Chondrocyte (in vitro differentiated cells): Measurements from ENCODE around the gene TRIM56. TPM values are rescaled to one million over a fixed set of nuclear protein-coding genes. Genes with fewer than 3 reads are reported as not detected.

Experiments
- DNase-seq: peaks from one replicate; pipeline ENCODE4 v3.0.0; 2021; ENCODE audit warnings: mixed read lengths, low spot score
- H3K27ac Mint-ChIP-seq: one replicate; pipeline ENCODE4 v1.8.0; 2021; ENCODE audit warnings: mild to moderate bottlenecking, moderate library complexity, mixed read lengths; ENCODE audit not compliant: unreplicated experiment
- H3K27me3 Mint-ChIP-seq: 2 replicates; pipeline ENCODE4 v1.8.0; 2021; ENCODE audit warnings: low read depth, mixed read lengths
- H3K36me3 Mint-ChIP-seq: 2 replicates; pipeline ENCODE4 v1.8.0; 2021; ENCODE audit warnings: low read depth, mixed read lengths
- H3K4me1 Mint-ChIP-seq: 2 replicates; pipeline ENCODE4 v1.8.0; 2021; ENCODE audit warnings: low read depth, mild to moderate bottlenecking, mixed read lengths
- H3K4me3 Mint-ChIP-seq: one replicate; pipeline ENCODE4 v1.8.0; 2021; ENCODE audit warnings: mild to moderate bottlenecking, moderate library complexity, mixed read lengths; ENCODE audit not compliant: unreplicated experiment
- H3K9me3 Mint-ChIP-seq: 2 replicates; pipeline ENCODE4 v1.8.0; 2021; ENCODE audit warnings: low read depth, mixed read lengths
- CTCF ChIP-seq: fragments of 200-600 bp; sonication (generic); IDR thresholded peaks from 2 replicates; pipeline ENCODE4 v1.5.0; 2021; ENCODE audit warnings: antibody characterized with exemption, mild to moderate bottlenecking, moderate library complexity
- total RNA-seq: library from RNA; stranded (reverse); gene quantifications from 3 replicates; pipeline ENCODE4 v1.2.1, GENCODE V29; 2021

Gene TRIM56
- total RNA-seq, 1 donor from 2014 or later, result 30.4 TPM

GRCh38 chr7:101094791-101095375 is 9.6 kb downstream of the TRIM56 start:
- no peaks in the 10 kb centered on the region for H3K27me3 Mint-ChIP-seq
- H3K4me1 Mint-ChIP-seq, result peaks cover 69% of the 10 kb centered on the region
- H3K27ac Mint-ChIP-seq, result peak overlapping the region; percentile 92
- DNase-seq, result no peak
- H3K36me3 Mint-ChIP-seq, result peaks cover 6% of the 10 kb centered on the region
- no peak overlapping the region for H3K4me3 Mint-ChIP-seq
- no peaks in the 10 kb centered on the region for H3K9me3 Mint-ChIP-seq
- TF ChIP-seq CTCF, result peak; percentile 84

- no peak overlapping the region for H3K27ac Mint-ChIP-seq
These were observed 11.2 kb downstream of the TRIM56 start for GRCh38 chr7:101096331-101096956.

GRCh38 chr7:101096957-101097347 is 11.7 kb downstream of the TRIM56 start:
- H3K4me3 Mint-ChIP-seq, result no peak overlapping the region
- H3K9me3 Mint-ChIP-seq, result no peaks in the 10 kb centered on the region
- no peak for DNase-seq
- TF ChIP-seq CTCF, result no peak
- peaks cover 80% of the 10 kb centered on the region for H3K4me1 Mint-ChIP-seq
- H3K27ac Mint-ChIP-seq, result no peak overlapping the region
- H3K27me3 Mint-ChIP-seq, result no peaks in the 10 kb centered on the region
- no peaks in the 10 kb centered on the region for H3K36me3 Mint-ChIP-seq

More at GRCh38 chr7:101096331-101096956, 11.2 kb downstream of the TRIM56 start:
- H3K27me3 Mint-ChIP-seq, result no peaks in the 10 kb centered on the region
- H3K36me3 Mint-ChIP-seq, result no peaks in the 10 kb centered on the region
- no peaks in the 10 kb centered on the region for H3K9me3 Mint-ChIP-seq
- peaks cover 79% of the 10 kb centered on the region for H3K4me1 Mint-ChIP-seq
- DNase-seq, result no peak
- H3K4me3 Mint-ChIP-seq, result no peak overlapping the region
- no peak for TF ChIP-seq CTCF

- H3K27me3 Mint-ChIP-seq, result no peaks in the 10 kb centered on the region
- H3K4me1 Mint-ChIP-seq, result peaks cover 82% of the 10 kb centered on the region
- H3K9me3 Mint-ChIP-seq, result no peaks in the 10 kb centered on the region
- no peaks in the 10 kb centered on the region for H3K36me3 Mint-ChIP-seq
- no peak for TF ChIP-seq CTCF
- H3K4me3 Mint-ChIP-seq, result no peak overlapping the region
- DNase-seq, result no peak
- H3K27ac Mint-ChIP-seq, result peak overlapping the region; percentile 52
These were observed 12.3 kb downstream of the TRIM56 start for GRCh38 chr7:101097561-101097960.

- no peak for TF ChIP-seq CTCF
- peak overlapping the region; percentile 35 for H3K4me3 Mint-ChIP-seq
- peak; percentile 98 for DNase-seq
- H3K9me3 Mint-ChIP-seq, result no peaks in the 10 kb centered on the region
- peaks cover 82% of the 10 kb centered on the region for H3K4me1 Mint-ChIP-seq
- H3K36me3 Mint-ChIP-seq, result no peaks in the 10 kb centered on the region
- peak overlapping the region; percentile 99 for H3K27ac Mint-ChIP-seq
- no peaks in the 10 kb centered on the region for H3K27me3 Mint-ChIP-seq
These were observed 14.9 kb downstream of the TRIM56 start for GRCh38 chr7:101099969-101100781.
